UCSD-AML1 (cell line): ENCODE data around the gene TBC1D5.

Experiments
- DNase-seq: peaks from one replicate; lab custom pipeline; 2025; ENCODE audit not compliant: unreplicated experiment; lab: John Stamatoyannopoulos, UW

Gene TBC1D5

GRCh38 chr3:17602126-17602525, 140.3 kb downstream of the TBC1D5 start:
- DNase-seq = no peak

- no peak for DNase-seq
Observed at GRCh38 chr3:17592956-17593355, 149.5 kb downstream of the TBC1D5 start.

GRCh38 chr3:17590465-17590864, 152.0 kb downstream of the TBC1D5 start:
- no peak for DNase-seq

GRCh38 chr3:17589888-17590287, 152.5 kb downstream of the TBC1D5 start:
- DNase-seq = no peak

- no peak for DNase-seq
Observed at GRCh38 chr3:17588422-17588821, 154.0 kb downstream of the TBC1D5 start.

- no peak for DNase-seq
Observed at GRCh38 chr3:17585394-17586325, 156.8 kb downstream of the TBC1D5 start.

GRCh38 chr3:17584066-17584465, 158.4 kb downstream of the TBC1D5 start:
- no peak for DNase-seq

GRCh38 chr3:17583530-17583929, 158.9 kb downstream of the TBC1D5 start:
- no peak for DNase-seq

GRCh38 chr3:17581421-17582080, 160.9 kb downstream of the TBC1D5 start:
- DNase-seq = no peak

- no peak for DNase-seq
Observed at GRCh38 chr3:17580901-17581300, 161.5 kb downstream of the TBC1D5 start.

- DNase-seq = no peak
Observed at GRCh38 chr3:17579289-17580031, 163.0 kb downstream of the TBC1D5 start.

GRCh38 chr3:17577796-17578520, 164.5 kb downstream of the TBC1D5 start:
- DNase-seq = no peak

GRCh38 chr3:17573396-17573795, 169.0 kb downstream of the TBC1D5 start:
- DNase-seq = no peak

GRCh38 chr3:17571686-17572085, 170.7 kb downstream of the TBC1D5 start:
- no peak for DNase-seq

- no peak for DNase-seq
Observed at GRCh38 chr3:17562845-17563244, 179.6 kb downstream of the TBC1D5 start.

GRCh38 chr3:17558565-17558964, 183.9 kb downstream of the TBC1D5 start:
- no peak for DNase-seq

- DNase-seq = no peak
Observed at GRCh38 chr3:17557749-17558463, 184.5 kb downstream of the TBC1D5 start.

GRCh38 chr3:17555525-17555924, 186.9 kb downstream of the TBC1D5 start:
- DNase-seq = no peak

- no peak for DNase-seq
Observed at GRCh38 chr3:17554078-17554477, 188.4 kb downstream of the TBC1D5 start.

- no peak for DNase-seq
Observed at GRCh38 chr3:17553080-17553479, 189.4 kb downstream of the TBC1D5 start.
